A549 (cell line): Measurements from ENCODE around the gene EML5.

Source experiments
- CEBPB ChIP-seq, 2 experiments: fragments of >200 bp in 1 of 2; sonication (Bioruptor Twin) in 1 of 2; formaldehyde crosslinking in 1 of 2; IDR thresholded peaks; 2 replicates each; pipeline ENCODE4 v1.6.1; 2012 to 2016
- EP300 ChIP-seq, 2 experiments: fragments of >200 bp; sonication (Bioruptor Twin); formaldehyde crosslinking; IDR thresholded peaks; 2 replicates in 1 of 2; 3 replicates in 1 of 2; pipeline ENCODE4 v1.6.1; 2016 to 2017
- HDAC2 ChIP-seq: fragments of 200-600 bp; sonication (generic); IDR thresholded peaks from 2 replicates; pipeline ENCODE4 v1.6.1; 2016
- JUNB ChIP-seq: fragments of >200 bp; sonication (Bioruptor Twin); formaldehyde crosslinking; IDR thresholded peaks from 2 replicates; pipeline ENCODE4 v1.6.1; 2016
- MAZ ChIP-seq: fragments of 150-350 bp; IDR thresholded peaks from 2 replicates; pipeline ENCODE4 v1.6.1; 2014; ENCODE audit warnings: antibody characterized with exemption, low read depth, low read length, borderline replicate concordance
- POLR2A ChIP-seq: IDR thresholded peaks from 2 replicates; pipeline ENCODE4 v1.6.1; 2012; ENCODE audit warnings: mild to moderate bottlenecking, low read length
- RAD21 ChIP-seq, 2 experiments: fragments of >200 bp in 1 of 2; sonication (Bioruptor Twin) in 1 of 2; formaldehyde crosslinking in 1 of 2; IDR thresholded peaks in 1 of 2; conservative IDR thresholded peaks in 1 of 2; 2 replicates in 1 of 2; 3 replicates in 1 of 2; pipeline ENCODE4 v1.6.1; 2012 to 2018; ENCODE audit warnings: inconsistent platforms in 1 of 2
- RNF2 ChIP-seq: fragments of 200-600 bp; sonication (generic); IDR thresholded peaks from 2 replicates; pipeline ENCODE4 v1.6.1; 2016; ENCODE audit warnings: low read depth, mild to moderate bottlenecking, antibody characterized with exemption, moderate library complexity, borderline replicate concordance
- ZSCAN20 ChIP-seq: fragments of 250-450 bp; sonication (Bioruptor Pico); IDR thresholded peaks from 2 replicates; pipeline ENCODE4 v1.8.0; 2022; ENCODE audit warnings: mild to moderate bottlenecking, moderate library complexity
- TF ChIP-seq, protein P1 (sequence below): fragments of >200 bp; sonication (Bioruptor Twin); formaldehyde crosslinking; IDR thresholded peaks from 2 replicates; pipeline ENCODE4 v1.6.1; 2016
- TF ChIP-seq, protein P2 (sequence below): fragments of >200 bp; sonication (Bioruptor Twin); formaldehyde crosslinking; IDR thresholded peaks from 3 replicates; pipeline ENCODE4 v1.5.1; 2016

DNA sequence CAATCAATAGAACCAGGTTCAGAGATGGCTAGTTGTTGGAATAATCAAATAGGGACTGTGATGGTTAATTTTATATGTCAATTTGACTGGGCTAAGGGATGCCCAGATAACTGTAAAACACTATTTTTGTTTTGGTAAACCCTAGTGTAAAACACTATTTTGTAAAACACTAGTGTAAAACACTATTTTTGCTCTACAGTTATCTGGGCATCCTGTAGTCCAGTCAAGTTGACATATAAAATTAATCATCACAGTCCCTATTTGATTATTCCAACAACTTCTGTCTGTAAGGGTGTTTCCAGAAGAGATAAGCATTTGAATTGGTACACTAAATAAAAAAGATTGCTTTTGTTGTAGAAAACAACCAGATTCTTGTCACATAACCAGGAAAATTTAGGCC lies 15.6 kb upstream of the EML5 start:
- TF ChIP-seq RAD21 (conservative IDR thresholded peaks at IDR 0.05 in 1 of 2, IDR thresholded peaks at IDR 0.05 in 1 of 2) (no peak), POLR2A (no peak), MAZ (no peak), ZSCAN20 (CRISPR knock-in tag) (no peak), HDAC2 (no peak), EP300 (IDR thresholded peaks at IDR 0.05) (no peak), CEBPB (IDR thresholded peaks at IDR 0.05) (no peak), RNF2 (no peak), JUNB (no peak)
- TF ChIP-seq, protein P1, sequence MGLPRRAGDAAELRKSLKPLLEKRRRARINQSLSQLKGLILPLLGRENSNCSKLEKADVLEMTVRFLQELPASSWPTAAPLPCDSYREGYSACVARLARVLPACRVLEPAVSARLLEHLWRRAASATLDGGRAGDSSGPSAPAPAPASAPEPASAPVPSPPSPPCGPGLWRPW, result no peak
- TF ChIP-seq, protein P2, sequence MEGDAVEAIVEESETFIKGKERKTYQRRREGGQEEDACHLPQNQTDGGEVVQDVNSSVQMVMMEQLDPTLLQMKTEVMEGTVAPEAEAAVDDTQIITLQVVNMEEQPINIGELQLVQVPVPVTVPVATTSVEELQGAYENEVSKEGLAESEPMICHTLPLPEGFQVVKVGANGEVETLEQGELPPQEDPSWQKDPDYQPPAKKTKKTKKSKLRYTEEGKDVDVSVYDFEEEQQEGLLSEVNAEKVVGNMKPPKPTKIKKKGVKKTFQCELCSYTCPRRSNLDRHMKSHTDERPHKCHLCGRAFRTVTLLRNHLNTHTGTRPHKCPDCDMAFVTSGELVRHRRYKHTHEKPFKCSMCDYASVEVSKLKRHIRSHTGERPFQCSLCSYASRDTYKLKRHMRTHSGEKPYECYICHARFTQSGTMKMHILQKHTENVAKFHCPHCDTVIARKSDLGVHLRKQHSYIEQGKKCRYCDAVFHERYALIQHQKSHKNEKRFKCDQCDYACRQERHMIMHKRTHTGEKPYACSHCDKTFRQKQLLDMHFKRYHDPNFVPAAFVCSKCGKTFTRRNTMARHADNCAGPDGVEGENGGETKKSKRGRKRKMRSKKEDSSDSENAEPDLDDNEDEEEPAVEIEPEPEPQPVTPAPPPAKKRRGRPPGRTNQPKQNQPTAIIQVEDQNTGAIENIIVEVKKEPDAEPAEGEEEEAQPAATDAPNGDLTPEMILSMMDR, result no peak
